Iris pigment epithelial cell (primary cell): ENCODE data around the gene PKHD1.

ENCODE experiments used
- DNase-seq: peaks from one replicate; pipeline ENCODE4 v3.0.0-alpha.2; 2011; ENCODE audit warnings: low read depth

Gene PKHD1

GRCh38 chr6:52087498-52087999 is at the start of gene PKHD1:
TSS of gene PKHD1 (minus strand) at chr6:52087613. CDS start at chr6:52084933, 2,680 bp downstream.
- peak; percentile 6 for DNase-seq

- DNase-seq = no peak
Observed at GRCh38 chr6:52136934-52137467, 49.6 kb upstream of the PKHD1 start.

GRCh38 chr6:52136055-52136454 is 48.6 kb upstream of the PKHD1 start:
- DNase-seq = no peak

GRCh38 chr6:52135217-52135616 is 47.8 kb upstream of the PKHD1 start:
- no peak for DNase-seq

- no peak for DNase-seq
Observed at GRCh38 chr6:52134011-52134410, 46.6 kb upstream of the PKHD1 start.

- no peak for DNase-seq
Observed at GRCh38 chr6:52133324-52133723, 45.9 kb upstream of the PKHD1 start.

- no peak for DNase-seq
Observed at GRCh38 chr6:52132292-52132691, 44.9 kb upstream of the PKHD1 start.

- no peak for DNase-seq
Observed at GRCh38 chr6:52130440-52130839, 43.0 kb upstream of the PKHD1 start.

- DNase-seq = no peak
Observed at GRCh38 chr6:52127957-52128356, 40.5 kb upstream of the PKHD1 start.

- DNase-seq = no peak
Observed at GRCh38 chr6:52126231-52126630, 38.8 kb upstream of the PKHD1 start.

- no peak for DNase-seq
Observed at GRCh38 chr6:52125572-52125971, 38.2 kb upstream of the PKHD1 start.

GRCh38 chr6:52125139-52125538 is 37.7 kb upstream of the PKHD1 start:
- no peak for DNase-seq

- DNase-seq = no peak
Observed at GRCh38 chr6:52124126-52125121, 37.0 kb upstream of the PKHD1 start.

GRCh38 chr6:52123251-52123650 is 35.8 kb upstream of the PKHD1 start:
- DNase-seq = no peak

- no peak for DNase-seq
Observed at GRCh38 chr6:52117352-52117751, 29.9 kb upstream of the PKHD1 start.

GRCh38 chr6:52116605-52116948 is 29.2 kb upstream of the PKHD1 start:
- no peak for DNase-seq

GRCh38 chr6:52115891-52116604 is 28.6 kb upstream of the PKHD1 start:
- no peak for DNase-seq

GRCh38 chr6:52115145-52115741 is 27.8 kb upstream of the PKHD1 start:
- DNase-seq = no peak

- DNase-seq = no peak
Observed at GRCh38 chr6:52109171-52109571, 21.8 kb upstream of the PKHD1 start.

GRCh38 chr6:52108128-52108527 is 20.7 kb upstream of the PKHD1 start:
- no peak for DNase-seq

GRCh38 chr6:52106994-52107393 is 19.6 kb upstream of the PKHD1 start:
- DNase-seq = no peak

- no peak for DNase-seq
Observed at GRCh38 chr6:52104979-52105378, 17.6 kb upstream of the PKHD1 start.
